Astrocyte of the hippocampus (primary cell): ENCODE data around the gene UBE2C.
A peak's percentile ranks its signal among the peaks of the same experiment; 100 is the strongest.

Source experiments
- DNase-seq: peaks from one replicate; pipeline ENCODE4 v3.0.0; 2011; ENCODE audit warnings: low read depth, low spot score

UBE2C gene

GRCh38 chr20:45833030-45833882 lies 20.8 kb downstream of the UBE2C start, which contains the start of gene SNX21:
Gene SNX21 (plus strand): TSS chr20:45833799. CDS start chr20:45833920, 121 bp downstream.
- DNase-seq: peak; percentile 95

DNA sequence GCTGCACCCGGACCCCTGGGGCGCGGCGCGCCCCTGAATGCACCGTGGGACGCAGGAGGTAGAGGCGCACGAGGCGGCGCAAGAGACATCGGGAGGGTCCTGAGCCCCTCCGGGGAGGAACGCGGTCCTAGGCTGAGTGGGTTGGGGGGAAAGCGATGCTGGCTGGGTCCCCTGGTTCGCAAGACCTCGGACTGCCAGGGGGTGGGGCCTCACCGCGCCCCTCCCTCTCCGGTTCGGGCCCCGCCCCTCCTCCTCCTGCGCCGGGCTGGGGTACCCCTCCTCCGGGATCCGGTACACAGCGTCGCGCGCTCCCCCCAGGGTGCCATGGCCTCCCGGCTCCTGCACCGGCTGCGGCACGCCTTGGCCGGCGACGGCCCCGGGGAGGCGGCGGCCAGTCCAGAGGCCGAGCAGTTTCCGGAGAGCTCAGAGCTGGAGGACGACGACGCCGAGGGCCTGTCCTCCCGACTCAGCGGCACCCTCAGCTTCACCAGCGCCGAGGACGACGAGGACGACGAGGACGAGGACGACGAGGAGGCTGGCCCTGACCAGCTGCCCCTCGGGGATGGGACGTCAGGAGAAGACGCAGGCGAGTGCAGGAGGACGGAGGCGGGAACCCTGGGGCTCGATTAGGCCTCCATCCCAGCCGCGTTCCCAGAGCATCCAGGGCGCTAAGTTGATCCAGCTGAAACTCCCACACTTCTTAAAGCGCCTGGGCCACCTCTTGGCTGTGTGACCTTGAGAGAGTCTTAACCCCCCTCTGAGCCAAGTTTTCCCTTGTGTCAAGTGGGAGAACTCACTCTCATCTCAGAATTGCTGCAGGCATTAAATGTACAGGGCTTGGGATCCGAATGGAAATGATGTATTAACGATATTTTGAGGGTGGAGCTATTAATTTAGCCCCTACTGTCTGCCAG lies 21.7 kb downstream of the UBE2C start:
- peak; percentile 86 for DNase-seq

- no peak for DNase-seq
Observed at GRCh38 chr20:45834797-45835161, 22.3 kb downstream of the UBE2C start.

DNA sequence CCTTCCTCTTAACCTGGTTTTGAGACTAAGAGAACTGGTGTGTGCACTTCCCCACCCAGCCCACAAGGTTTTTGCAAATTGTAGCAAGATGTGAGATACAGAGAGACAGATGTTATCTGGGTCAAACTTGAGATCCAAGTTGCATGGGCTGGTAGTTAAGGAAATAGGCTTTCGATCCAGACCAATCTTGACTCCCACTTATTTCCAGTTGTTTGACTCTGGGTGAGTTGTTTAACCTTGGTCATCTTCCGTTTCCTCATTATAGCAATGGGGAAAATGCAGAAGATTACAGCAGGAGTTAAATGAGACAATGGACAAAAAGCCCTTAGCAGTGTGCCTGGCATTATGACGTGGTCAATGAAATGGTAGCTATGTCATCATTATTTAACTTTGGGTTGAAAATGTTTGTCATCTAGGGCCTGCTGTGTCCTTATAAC lies 22.9 kb downstream of the UBE2C start:
- no peak for DNase-seq

- peak; percentile 28 for DNase-seq
Observed at GRCh38 chr20:45835825-45836224, 23.4 kb downstream of the UBE2C start.

DNA sequence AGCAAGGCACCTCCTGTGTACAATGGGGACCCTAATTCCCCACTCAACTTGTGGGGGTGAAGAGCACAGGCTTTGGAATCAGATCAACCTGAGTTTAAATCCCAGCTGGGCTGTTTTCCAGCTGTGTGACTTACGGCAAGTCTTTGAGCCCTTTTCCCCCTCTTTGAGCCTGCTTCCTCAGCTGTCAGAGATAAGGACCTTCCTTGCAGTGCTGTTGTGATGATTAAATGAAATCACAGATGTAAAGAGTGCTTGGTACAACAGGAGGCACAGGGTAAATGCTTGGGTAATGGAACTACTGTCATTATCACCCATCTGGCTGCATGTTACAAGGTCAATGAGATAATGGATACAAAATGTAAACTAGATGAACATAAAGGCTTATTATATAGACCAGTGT lies 24.4 kb downstream of the UBE2C start:
- DNase-seq: no peak

- DNase-seq: no peak
Observed at GRCh38 chr20:45840700-45841198, 28.3 kb downstream of the UBE2C start.

DNA sequence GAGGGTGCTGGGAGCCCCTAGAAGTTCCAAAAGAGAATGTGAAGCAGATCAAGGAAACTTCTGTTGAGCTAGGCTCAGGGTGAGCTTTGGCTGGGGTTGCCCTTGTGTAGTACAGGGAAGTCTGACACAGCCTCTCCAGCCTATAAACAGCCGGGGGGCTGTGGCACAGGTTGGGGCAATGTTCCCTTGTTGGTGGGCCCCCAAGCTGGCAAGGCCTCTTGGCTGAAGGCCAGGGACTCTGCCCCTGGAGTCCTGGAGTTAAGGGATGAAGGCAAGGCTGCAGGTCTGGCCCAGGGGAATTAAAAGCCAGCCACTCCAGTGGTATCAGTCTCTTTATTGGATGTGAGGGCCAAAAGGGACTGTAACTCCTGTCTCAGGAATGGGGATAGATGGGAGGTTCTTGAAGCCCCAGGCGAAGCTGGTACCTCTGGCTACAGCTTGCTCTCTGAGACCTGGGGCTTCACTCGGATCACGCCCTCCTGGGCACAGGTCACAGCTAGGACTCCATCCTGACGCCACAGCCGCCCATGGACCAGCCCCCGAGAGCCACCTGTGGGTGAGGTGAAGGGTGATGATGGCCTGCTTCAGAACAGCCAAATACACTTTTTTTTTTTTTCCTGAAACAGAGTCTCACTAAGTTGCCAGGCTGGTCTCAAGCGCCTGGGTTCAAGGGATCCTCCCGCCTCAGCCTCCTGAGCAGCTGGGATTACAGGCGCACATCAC lies 29.1 kb downstream of the UBE2C start:
- no peak for DNase-seq

DNA sequence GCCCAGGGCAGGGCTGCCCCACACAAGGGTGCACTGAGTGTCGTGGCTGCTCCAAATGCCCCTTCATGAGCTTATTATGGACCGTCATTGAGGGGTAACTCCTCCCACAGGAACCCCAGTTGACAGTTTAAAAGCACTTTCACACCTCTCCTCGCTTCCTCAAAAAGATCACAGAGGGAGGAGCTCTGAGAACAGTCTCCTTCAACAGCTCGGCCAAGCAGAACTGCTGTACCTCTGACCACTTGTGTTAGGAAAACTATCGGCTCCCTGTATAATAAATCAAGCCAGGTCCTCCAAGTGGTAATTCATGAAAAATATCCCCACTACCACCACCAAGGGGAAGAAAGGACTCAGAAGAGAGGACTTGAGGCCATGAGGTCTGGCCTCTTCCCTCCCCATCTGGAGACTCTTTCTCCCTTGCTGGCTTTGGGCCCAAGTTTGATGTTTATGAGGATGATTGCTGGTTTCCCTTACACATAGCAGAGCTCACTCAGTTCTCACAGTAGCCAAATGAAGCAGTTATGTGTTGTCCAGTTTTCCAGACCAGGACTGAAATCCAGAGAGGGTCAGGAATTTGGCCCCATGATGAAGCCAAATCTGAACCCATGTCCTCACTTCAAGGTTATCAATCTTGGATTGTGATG lies 29.8 kb downstream of the UBE2C start:
- no peak for DNase-seq

DNA sequence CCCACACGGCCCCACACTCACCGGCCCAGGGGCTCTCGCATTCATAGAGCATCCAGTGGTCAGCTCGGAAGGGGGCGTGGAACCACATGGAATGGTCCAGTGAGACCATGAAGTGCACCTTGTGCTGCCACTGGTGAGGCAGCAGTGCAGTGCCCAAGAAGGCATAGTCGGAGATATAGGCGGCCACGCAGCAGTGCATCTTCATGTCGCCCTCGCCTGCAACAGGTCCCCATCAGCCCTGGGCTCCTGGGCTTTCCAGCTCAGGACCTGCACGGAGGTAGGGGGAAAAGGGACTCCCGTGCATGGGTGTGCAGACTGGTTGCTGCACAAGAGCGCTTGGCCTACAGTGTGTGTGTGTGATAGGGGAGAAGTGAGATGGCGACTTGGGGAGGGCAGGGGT lies 31.1 kb downstream of the UBE2C start:
- no peak for DNase-seq

DNA sequence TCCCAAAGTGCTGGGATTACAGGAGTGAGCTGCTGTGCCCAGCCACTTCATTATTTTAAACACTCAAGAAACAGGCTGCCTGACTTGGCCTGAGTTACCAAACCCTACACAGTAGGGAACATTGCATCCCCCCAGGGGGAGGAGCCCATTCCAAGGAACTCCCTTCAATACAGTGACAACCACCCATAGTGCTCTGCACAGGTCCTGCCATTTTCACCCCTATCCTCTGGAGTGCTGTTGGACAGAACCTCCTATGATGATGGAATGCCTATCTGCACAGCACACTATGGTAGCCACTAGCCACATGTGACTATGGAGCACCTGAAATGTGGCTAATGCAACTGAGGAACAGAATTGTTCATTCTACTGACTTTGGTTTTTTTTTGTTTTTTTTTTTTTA lies 33.0 kb downstream of the UBE2C start:
- no peak for DNase-seq

DNA sequence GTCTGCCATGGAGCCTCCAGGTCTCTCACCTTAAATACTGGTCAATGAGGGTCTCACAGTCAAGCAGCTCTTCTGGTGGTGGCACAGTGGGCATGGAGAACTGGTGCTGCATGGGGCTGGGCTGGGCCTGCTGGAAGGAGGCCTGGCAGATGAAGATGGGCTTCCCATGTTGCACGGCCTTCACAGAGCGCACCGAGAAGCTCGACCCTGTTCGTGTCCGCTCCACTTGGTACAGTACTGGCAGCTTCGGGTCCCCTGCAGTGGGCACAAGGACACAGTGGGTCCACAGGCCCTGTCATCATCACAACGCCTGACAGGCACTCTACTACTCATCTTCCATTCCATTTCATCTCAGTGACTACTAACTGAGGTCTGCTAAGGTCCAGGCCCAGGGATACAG lies 36.0 kb downstream of the UBE2C start:
- DNase-seq: no peak

DNA sequence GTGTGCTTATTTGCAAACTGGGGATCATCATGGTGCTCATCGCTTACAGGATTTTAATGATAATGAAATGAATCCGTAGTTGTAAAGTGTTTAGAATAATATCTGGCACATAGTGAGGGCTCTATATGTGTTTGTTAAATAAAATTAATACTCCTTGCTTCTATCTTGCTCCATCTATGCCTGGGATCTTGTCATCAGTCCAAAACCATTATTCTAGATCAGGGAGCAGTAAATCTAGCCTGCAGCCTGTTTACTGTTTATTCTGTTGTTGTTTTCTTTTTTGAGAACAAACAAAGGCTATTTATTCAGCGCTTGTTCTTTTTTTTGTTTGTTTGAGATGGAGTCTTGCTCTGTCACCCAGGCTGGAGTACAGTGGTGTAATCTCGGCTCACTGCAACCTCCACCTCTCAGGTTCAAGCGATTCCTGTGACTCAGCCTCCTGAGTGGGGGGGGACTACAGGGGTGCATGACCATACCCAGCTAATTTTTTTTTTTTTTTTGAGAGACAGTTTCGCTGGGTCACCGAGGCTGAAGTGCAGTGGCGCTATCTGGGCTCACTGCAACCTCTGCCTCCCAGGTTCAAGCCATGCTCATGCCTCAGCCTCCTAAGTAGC lies 36.6 kb downstream of the UBE2C start:
- DNase-seq: no peak

- no peak for DNase-seq
Observed at GRCh38 chr20:45850238-45850637, 37.8 kb downstream of the UBE2C start.

DNA sequence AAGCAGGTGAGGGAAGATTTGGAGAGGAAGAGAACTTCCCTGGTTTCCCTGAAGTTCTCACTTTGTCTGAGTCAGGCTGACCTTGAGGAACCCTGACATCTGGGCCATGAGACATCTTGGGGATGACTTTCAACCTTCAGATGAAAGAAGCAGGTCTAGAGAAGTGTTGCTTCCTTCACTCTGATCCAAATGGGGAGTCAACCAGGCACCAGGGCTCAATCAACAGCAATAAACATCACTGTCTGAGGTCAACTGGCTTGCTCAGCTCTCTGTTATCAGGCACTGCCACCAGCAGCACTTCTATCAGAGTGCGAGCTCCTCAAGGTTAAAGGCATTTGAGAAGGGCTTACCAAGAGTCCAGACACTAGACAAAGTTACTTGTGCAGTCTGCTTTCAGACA lies 38.5 kb downstream of the UBE2C start:
- no peak for DNase-seq

DNA sequence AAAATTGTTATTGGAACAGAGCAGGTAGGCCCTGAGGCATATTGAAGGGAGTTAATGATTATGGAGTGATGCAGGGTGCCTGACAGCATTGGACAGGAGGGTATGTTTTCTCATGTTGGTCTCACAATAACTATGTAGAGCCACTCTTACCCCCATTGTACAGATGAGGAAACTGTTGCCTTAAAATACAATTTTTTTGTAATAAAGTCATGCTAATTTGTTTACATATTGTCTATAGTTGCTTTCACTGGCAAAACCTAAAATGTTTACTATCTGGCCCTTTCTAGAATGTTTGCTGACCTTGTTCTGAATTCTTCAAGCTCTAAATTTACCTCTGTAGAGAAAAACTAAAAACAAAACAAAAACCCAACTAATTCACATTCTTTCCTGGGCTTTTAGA lies 39.1 kb downstream of the UBE2C start:
- no peak for DNase-seq

- DNase-seq: no peak
Observed at GRCh38 chr20:45852326-45852725, 39.9 kb downstream of the UBE2C start.

GRCh38 chr20:45853484-45853883 lies 41.0 kb downstream of the UBE2C start:
- DNase-seq: no peak

DNA sequence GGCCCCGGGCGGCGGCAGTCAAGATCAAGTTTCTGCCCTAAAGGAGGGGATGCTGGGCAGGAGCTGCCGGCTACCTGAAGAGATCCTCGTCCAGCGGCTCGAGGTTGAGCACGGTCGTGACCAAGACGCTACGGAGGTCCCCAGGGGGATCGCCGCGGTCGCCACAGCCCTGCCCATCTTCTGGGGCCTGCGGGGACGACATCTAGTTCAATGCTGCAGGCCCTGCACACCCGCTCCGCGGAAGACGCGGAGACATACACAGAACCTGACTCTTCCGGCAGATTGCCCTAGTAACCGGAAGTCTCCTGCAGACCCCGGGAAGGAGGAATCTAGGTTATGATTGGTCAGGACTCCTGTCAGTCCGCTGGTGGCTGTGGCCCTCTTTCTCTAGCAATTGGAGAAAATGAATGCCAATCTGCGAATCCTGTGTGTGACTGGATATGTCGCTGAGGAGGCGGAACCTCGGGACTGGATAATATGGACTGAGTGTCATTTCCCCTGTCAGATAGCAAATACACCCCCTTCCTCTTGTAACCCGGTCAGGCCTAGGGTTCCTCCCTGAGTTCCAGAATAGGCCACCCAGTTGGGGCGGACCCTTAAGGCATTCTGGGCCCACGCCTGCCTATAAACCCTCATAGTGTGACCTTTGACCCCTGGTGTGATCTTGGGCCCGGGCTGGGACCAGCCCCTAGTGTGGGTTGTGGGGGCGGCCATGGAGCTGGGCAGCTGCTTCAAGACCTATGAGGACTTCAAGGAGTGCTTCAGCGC lies 44.9 kb downstream of the UBE2C start, which contains the start of the genes ACOT8 and ZSWIM3:
Gene ACOT8 (minus strand): TSS at position 279 of the 768 bp plus-strand sequence. CDS start 77 bp downstream, at position 202.
Gene ZSWIM3 (plus strand): TSS at position 501 of the 768 bp plus-strand sequence. CDS start 212 bp downstream, at position 713.
- DNase-seq: peak; percentile 100

DNA sequence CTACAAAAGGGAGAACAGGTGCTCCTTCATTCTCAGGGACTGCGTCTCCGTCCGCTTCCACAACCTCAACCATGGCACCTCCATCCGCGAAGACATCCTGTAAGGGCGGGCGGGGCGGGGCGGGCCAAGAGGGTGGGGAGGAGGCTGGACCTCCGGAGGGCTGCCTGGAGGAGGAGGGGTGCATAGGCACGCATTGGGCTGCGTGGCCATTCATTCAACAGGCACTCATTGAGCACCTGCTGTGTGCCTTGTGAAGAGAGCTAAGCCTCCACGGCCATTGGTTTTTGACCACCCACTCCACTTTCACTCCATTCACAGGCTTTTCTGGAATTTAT lies 45.4 kb downstream of the UBE2C start:
- DNase-seq: no peak
